Fibroblast of pulmonary artery (primary cell): ENCODE data around the gene CFTR.
"Not testable (repeated sequence)": the region's sequence is repeated elsewhere in the genome, so short reads cannot be mapped to it uniquely, and the experiment has no call there.

Experiments
- DNase-seq: peaks from one replicate; pipeline ENCODE4 v3.0.0-alpha.2; 2010; ENCODE audit warnings: low read depth
- H3K4me3 ChIP-seq: replicated peaks from 2 replicates; pipeline ENCODE4 v1.5.1; 2011; ENCODE audit warnings: low read depth, mild to moderate bottlenecking, control low read depth, low read length, moderate library complexity
- TF ChIP-seq, protein P1 (sequence below): IDR thresholded peaks from 2 replicates; pipeline ENCODE4 v1.5.1; 2011; ENCODE audit warnings: mild to moderate bottlenecking, control low read depth, low read length, inconsistent platforms; ENCODE audit errors: missing control alignments

CFTR gene

DNA sequence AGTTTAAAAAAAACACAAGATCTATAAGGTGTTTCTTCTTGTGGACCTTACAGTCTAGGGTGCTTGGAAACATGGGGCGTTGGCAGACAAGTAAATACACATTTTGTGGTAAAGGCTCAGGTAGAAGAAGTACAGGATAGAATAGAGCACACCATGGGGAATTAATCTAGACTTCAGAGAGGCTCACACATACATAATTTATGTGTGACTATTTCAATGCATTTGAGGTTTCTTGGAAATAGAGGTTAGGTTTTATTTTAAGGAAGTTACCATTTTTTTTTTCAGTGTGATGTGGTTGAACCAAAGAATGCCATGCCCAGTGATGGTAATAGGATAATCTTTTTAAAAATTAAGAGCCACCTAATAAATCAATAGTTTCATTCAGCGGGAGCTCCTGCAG lies 12.8 kb downstream of the CFTR start:
- TF ChIP-seq, protein P1, sequence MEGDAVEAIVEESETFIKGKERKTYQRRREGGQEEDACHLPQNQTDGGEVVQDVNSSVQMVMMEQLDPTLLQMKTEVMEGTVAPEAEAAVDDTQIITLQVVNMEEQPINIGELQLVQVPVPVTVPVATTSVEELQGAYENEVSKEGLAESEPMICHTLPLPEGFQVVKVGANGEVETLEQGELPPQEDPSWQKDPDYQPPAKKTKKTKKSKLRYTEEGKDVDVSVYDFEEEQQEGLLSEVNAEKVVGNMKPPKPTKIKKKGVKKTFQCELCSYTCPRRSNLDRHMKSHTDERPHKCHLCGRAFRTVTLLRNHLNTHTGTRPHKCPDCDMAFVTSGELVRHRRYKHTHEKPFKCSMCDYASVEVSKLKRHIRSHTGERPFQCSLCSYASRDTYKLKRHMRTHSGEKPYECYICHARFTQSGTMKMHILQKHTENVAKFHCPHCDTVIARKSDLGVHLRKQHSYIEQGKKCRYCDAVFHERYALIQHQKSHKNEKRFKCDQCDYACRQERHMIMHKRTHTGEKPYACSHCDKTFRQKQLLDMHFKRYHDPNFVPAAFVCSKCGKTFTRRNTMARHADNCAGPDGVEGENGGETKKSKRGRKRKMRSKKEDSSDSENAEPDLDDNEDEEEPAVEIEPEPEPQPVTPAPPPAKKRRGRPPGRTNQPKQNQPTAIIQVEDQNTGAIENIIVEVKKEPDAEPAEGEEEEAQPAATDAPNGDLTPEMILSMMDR: no peak
- DNase-seq: no peak

DNA sequence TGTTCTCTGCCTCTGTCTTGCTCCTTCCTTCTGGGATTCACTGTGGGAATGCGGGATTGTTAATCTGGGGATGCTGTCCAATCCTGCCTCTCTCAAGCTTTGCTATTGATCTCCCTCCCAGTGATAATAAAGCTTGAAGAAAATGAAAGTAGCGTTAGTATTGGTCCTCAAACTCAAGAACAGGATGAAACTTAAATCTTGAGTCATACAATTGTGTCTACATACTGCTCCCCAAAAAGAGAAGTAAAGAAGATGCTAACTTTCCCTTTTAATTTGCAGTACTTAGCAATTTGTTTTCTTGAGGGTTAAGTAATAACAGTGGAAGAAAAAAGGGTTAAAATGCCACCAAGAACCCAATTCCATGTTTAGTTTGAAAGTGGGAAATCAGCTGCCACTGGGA lies 13.6 kb downstream of the CFTR start:
- H3K4me3 ChIP-seq: no peak overlapping the region
- TF ChIP-seq, protein P1: no peak
- no peak for DNase-seq

More for the DNA sequence above, 12.8 kb downstream of the CFTR start:
- no peak overlapping the region for H3K4me3 ChIP-seq

DNA sequence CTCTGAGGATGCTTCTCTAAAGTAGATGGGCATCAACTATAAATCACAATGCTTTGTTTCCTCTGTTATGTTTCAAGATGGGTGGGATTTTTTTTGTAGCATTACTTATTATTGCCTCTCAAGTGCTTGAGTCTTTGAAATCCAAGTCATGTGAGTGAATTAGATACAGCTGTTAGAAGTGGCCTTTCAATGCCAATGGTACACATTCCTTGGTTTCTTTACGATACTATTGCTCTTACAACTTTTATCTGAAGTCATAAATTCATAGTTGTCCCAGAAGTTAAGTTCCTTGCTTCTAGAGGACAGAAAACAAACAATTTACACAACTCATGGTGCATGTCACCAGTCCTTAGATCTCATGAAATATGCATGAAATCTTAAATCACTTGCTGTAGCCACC lies 15.5 kb downstream of the CFTR start:
- no peak for DNase-seq
- TF ChIP-seq, protein P1: no peak
- H3K4me3 ChIP-seq: no peak overlapping the region

DNA sequence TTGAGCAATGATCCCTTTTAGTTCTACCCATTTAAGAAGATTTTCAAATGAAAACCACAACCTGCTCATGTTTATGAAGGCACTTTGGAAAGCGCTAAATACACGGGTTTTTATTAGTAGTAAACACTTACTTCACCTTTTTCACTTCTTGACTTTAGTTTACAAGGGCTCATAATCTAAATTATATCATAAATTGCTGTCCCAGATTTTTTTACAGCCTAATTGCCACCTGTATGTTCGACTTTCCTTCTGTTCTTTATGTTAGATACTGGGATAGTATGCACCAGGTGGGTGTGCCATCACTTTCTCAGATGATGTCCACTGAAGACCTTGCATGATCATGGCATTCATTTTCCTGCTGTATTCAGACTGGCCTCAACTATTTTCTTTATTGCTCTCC lies 22.5 kb downstream of the CFTR start:
- no peak overlapping the region for H3K4me3 ChIP-seq
- DNase-seq: no peak
- TF ChIP-seq, protein P1: no peak

DNA sequence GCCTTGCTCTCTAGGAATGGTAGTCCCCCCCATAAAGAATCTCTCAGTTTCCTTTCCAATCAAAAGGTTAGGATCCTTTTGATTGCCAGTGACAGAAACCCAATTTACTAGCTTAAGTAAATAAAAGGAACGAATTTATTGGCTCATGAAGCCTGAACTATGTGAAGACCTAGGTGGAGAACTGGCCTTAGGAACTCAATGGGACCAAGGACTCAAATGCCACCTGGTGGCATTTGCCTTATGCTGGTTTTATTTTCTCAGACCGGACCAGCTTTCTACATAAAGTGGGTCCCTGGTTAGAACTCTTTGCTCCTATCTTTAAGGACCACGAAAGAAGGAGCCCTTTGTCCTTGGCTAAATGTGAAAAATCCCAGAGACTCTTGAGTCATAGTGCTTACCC lies 25.4 kb downstream of the CFTR start:
- H3K4me3 ChIP-seq: no peak overlapping the region
- TF ChIP-seq, protein P1: no peak
- DNase-seq: no peak

DNA sequence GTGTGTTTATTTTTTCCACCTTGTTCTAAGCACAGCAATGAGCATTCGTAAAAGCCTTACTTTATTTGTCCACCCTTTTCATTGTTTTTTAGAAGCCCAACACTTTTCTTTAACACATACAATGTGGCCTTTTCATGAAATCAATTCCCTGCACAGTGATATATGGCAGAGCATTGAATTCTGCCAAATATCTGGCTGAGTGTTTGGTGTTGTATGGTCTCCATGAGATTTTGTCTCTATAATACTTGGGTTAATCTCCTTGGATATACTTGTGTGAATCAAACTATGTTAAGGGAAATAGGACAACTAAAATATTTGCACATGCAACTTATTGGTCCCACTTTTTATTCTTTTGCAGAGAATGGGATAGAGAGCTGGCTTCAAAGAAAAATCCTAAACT lies 28.9 kb downstream of the CFTR start:
- DNase-seq: no peak
- TF ChIP-seq, protein P1: no peak
- H3K4me3 ChIP-seq: no peak overlapping the region

DNA sequence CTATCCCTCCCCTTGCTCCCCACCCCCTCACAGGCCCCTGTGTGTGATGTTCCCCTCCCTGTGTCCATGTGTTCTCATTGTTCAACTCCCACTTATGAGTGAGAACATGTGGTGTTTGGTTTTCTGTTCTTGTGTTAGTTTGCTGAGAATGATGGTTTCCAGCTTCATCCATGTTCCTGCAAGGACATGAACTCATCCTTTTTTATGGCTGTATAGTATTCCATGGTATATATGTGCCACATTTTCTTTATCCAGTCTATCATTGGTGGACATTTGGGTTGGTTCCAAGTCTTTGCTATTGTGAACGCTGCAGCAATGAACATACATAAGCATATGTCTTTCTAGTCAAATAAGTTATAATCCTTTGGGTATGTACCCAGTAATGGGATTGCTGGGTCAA lies 37.4 kb downstream of the CFTR start:
- not testable (repeated sequence) for H3K4me3 ChIP-seq, DNase-seq

DNA sequence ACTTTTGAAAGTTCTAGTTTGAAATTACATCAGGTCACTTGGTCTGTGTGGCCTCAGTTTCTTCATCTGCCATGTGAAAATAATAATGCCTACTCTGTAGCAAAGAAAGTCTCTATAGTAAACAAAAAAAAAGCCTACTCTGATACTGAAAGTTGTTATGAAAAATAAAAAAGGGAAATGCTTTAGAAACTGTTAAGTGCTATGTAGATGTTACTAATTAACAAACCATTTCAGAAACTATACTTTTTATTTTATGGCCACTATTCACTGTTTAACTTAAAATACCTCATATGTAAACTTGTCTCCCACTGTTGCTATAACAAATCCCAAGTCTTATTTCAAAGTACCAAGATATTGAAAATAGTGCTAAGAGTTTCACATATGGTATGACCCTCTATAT lies 50.6 kb downstream of the CFTR start:
- TF ChIP-seq, protein P1: no peak
- H3K4me3 ChIP-seq: no peak overlapping the region
- no peak for DNase-seq
